Stomach smooth muscle (tissue), 2 donors: ENCODE data around the gene HOXA2.

Experiments
- H3K27ac ChIP-seq: one replicate; pipeline ENCODE4 v1.7.0; 2013; ENCODE audit warnings: mild to moderate bottlenecking, low read length, inconsistent platforms
- H3K27me3 ChIP-seq, 2 donors: one replicate each; pipeline ENCODE4 v1.7.0; 2013; ENCODE audit warnings: low read length in 2 of 2; ENCODE audit not compliant: insufficient read depth in 2 of 2, control insufficient read depth in 1 of 2
- H3K36me3 ChIP-seq, 2 donors: one replicate each; pipeline ENCODE4 v1.7.0; 2013; ENCODE audit warnings: low read length in 2 of 2; ENCODE audit not compliant: control insufficient read depth in 2 of 2, insufficient read depth in 2 of 2
- H3K4me1 ChIP-seq: one replicate; pipeline ENCODE4 v1.7.0; 2013; ENCODE audit warnings: low read length; ENCODE audit not compliant: control insufficient read depth, insufficient read depth
- H3K4me3 ChIP-seq, 2 donors: one replicate each; pipeline ENCODE4 v1.7.0; 2013; ENCODE audit warnings: low read length in 2 of 2
- H3K9ac ChIP-seq, 2 donors: one replicate each; pipeline ENCODE4 v1.7.0; 2013; ENCODE audit warnings: low read length in 2 of 2, mild to moderate bottlenecking in 1 of 2
- H3K9me3 ChIP-seq, 2 donors: one replicate each; pipeline ENCODE4 v1.7.0; 2013; ENCODE audit warnings: low read length in 2 of 2; ENCODE audit not compliant: control insufficient read depth in 2 of 2
- donor health status: healthy.
- donor health status: Pancreatic carcinoma.

Gene HOXA2

GRCh38 chr7:27115221-27116026 lies 12.9 kb upstream of the HOXA2 start:
- peaks cover 0 to 3% of the 10 kb centered on the region in 2 donors for H3K36me3 ChIP-seq
- peaks cover 43% of the 10 kb centered on the region for H3K4me1 ChIP-seq
- peak overlapping the region; percentile 77 to 93 for H3K4me3 ChIP-seq
- no peaks in the 10 kb centered on the region for H3K9me3 ChIP-seq
- H3K27me3 ChIP-seq, result no peaks in the 10 kb centered on the region
- peak overlapping the region; percentile 98 for H3K27ac ChIP-seq
- peak overlapping the region; percentile 91 to 96 for H3K9ac ChIP-seq

- Histone ChIP-seq H3K27me3 (no peaks in the 10 kb centered on the region), H3K4me1 (peaks cover 43% of the 10 kb centered on the region), H3K27ac (peak overlapping the region; percentile 98), H3K9ac (peak overlapping the region; percentile 91 to 96), H3K4me3 (peak overlapping the region; percentile 77 to 93), H3K9me3 (no peaks in the 10 kb centered on the region), H3K36me3 (peaks cover 0 to 3% of the 10 kb centered on the region in 2 donors)
These were observed 12.4 kb upstream of the HOXA2 start for GRCh38 chr7:27114881-27115220.

- H3K4me3 ChIP-seq, result peak overlapping the region; percentile 90
- H3K9ac ChIP-seq, result peak overlapping the region; percentile 88 to 92
- peaks cover 0 to 3% of the 10 kb centered on the region in 2 donors for H3K36me3 ChIP-seq
- H3K27me3 ChIP-seq, result no peaks in the 10 kb centered on the region
- no peaks in the 10 kb centered on the region for H3K9me3 ChIP-seq
- H3K27ac ChIP-seq, result peak overlapping the region; percentile 97
- H3K4me1 ChIP-seq, result peaks cover 43% of the 10 kb centered on the region
These were observed 11.7 kb upstream of the HOXA2 start for GRCh38 chr7:27113991-27114769.

- Histone ChIP-seq H3K36me3 (peaks cover 0 to 2% of the 10 kb centered on the region in 2 donors), H3K4me3 (peak overlapping the region; percentile 74 to 90), H3K27ac (peak overlapping the region; percentile 97), H3K4me1 (peaks cover 44% of the 10 kb centered on the region), H3K9ac (peak overlapping the region; percentile 65 to 85), H3K27me3 (no peaks in the 10 kb centered on the region), H3K9me3 (no peaks in the 10 kb centered on the region)
These were observed 10.8 kb upstream of the HOXA2 start for GRCh38 chr7:27112955-27113949.

GRCh38 chr7:27112361-27112760 lies 9.9 kb upstream of the HOXA2 start:
- Histone ChIP-seq H3K9me3 (no peaks in the 10 kb centered on the region), H3K4me1 (peaks cover 47% of the 10 kb centered on the region), H3K36me3 (no peaks in the 10 kb centered on the region), H3K27ac (peak overlapping the region; percentile 97), H3K9ac (peak overlapping the region in 1 of 2 donors; percentile 65), H3K27me3 (no peaks in the 10 kb centered on the region), H3K4me3 (peak overlapping the region; percentile 74 to 90)

GRCh38 chr7:27111751-27112277 lies 9.3 kb upstream of the HOXA2 start:
- H3K27me3 ChIP-seq, result no peaks in the 10 kb centered on the region
- H3K4me3 ChIP-seq, result peak overlapping the region; percentile 74 to 90
- H3K4me1 ChIP-seq, result peaks cover 45% of the 10 kb centered on the region
- no peaks in the 10 kb centered on the region for H3K9me3 ChIP-seq
- H3K36me3 ChIP-seq, result no peaks in the 10 kb centered on the region
- H3K27ac ChIP-seq, result peak overlapping the region; percentile 97
- H3K9ac ChIP-seq, result peak overlapping the region; percentile 65 to 66

GRCh38 chr7:27111042-27111750 lies 8.7 kb upstream of the HOXA2 start:
- Histone ChIP-seq H3K36me3 (no peaks in the 10 kb centered on the region), H3K27me3 (no peaks in the 10 kb centered on the region), H3K4me3 (peak overlapping the region; percentile 58 to 90), H3K4me1 (peaks cover 49% of the 10 kb centered on the region), H3K9me3 (no peaks in the 10 kb centered on the region), H3K9ac (peak overlapping the region; percentile 42 to 66), H3K27ac (peak overlapping the region; percentile 97)

- peak overlapping the region; percentile 97 for H3K27ac ChIP-seq
- H3K4me3 ChIP-seq, result peak overlapping the region; percentile 58 to 96
These were observed 7.9 kb upstream of the HOXA2 start for GRCh38 chr7:27110186-27111031.

More at GRCh38 chr7:27110186-27111031, 7.9 kb upstream of the HOXA2 start:
- H3K4me1 ChIP-seq, result peaks cover 53% of the 10 kb centered on the region
- H3K9ac ChIP-seq, result peak overlapping the region; percentile 42 to 66
- H3K27me3 ChIP-seq, result no peaks in the 10 kb centered on the region
- no peaks in the 10 kb centered on the region for H3K9me3 ChIP-seq
- H3K36me3 ChIP-seq, result no peaks in the 10 kb centered on the region
